C4-2B (cell line): ENCODE results near the gene L3MBTL1.

ENCODE experiments used
- H3K27ac ChIP-seq: fragments of 450-650 bp; 2 replicates; pipeline ENCODE4 v1.5.1; 2017
- ZFX ChIP-seq: fragments of 450-650 bp; IDR thresholded peaks from 2 replicates; pipeline ENCODE4 v1.6.1; 2017
- TF ChIP-seq, protein P1 (sequence below): fragments of 450-650 bp; conservative IDR thresholded peaks from 2 replicates; pipeline ENCODE4 v1.5.1; 2017; ENCODE audit warnings: mild to moderate bottlenecking

Gene L3MBTL1

DNA sequence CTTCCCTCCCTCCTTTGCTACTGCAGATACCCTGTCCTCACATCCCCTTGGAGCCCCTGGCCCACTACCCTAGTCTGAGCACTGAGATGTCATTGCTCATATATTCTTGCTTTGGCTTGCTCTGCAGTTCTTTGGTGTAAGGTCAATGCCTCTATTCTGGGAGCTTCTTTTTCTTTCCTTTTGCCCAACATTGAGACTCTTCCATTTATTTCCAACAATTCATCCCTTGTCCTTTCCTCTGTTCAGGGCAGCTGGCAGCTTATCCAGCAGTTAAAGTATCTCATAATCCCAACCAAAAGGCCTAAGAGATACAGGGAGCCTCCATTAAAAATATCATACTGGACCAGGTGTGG, 23.6 kb downstream of the L3MBTL1 start:
- H3K27ac ChIP-seq: no peak overlapping the region
- TF ChIP-seq ZFX: no peak
- TF ChIP-seq, protein P1, sequence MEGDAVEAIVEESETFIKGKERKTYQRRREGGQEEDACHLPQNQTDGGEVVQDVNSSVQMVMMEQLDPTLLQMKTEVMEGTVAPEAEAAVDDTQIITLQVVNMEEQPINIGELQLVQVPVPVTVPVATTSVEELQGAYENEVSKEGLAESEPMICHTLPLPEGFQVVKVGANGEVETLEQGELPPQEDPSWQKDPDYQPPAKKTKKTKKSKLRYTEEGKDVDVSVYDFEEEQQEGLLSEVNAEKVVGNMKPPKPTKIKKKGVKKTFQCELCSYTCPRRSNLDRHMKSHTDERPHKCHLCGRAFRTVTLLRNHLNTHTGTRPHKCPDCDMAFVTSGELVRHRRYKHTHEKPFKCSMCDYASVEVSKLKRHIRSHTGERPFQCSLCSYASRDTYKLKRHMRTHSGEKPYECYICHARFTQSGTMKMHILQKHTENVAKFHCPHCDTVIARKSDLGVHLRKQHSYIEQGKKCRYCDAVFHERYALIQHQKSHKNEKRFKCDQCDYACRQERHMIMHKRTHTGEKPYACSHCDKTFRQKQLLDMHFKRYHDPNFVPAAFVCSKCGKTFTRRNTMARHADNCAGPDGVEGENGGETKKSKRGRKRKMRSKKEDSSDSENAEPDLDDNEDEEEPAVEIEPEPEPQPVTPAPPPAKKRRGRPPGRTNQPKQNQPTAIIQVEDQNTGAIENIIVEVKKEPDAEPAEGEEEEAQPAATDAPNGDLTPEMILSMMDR: no peak

GRCh38 chr20:43532416-43533055, 25.0 kb downstream of the L3MBTL1 start:
- H3K27ac ChIP-seq: no peak overlapping the region
- TF ChIP-seq, protein P1: no peak
- TF ChIP-seq ZFX: no peak

GRCh38 chr20:43533060-43533459, 25.6 kb downstream of the L3MBTL1 start:
- H3K27ac ChIP-seq: no peak overlapping the region
- no peak for TF ChIP-seq ZFX
- TF ChIP-seq, protein P1: no peak

DNA sequence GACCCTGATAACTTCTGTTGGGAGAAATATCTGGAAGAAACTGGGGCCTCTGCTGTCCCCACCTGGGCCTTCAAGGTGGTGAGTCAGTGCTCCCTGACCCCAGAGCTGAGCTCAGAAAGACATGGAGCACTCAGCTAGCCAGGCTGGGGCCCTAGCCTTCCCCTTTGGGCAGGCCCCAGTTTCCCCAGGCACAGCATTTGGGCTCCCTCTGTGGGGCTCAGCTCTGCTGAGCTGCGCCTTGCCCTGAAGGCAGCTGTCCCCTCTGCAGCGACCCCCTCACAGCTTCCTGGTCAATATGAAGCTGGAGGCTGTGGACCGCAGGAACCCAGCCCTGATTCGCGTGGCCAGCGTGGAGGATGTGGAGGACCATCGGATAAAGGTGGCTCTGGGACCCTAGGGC, 26.5 kb downstream of the L3MBTL1 start:
- TF ChIP-seq, protein P1: no peak
- TF ChIP-seq ZFX: no peak
- no peak overlapping the region for H3K27ac ChIP-seq

DNA sequence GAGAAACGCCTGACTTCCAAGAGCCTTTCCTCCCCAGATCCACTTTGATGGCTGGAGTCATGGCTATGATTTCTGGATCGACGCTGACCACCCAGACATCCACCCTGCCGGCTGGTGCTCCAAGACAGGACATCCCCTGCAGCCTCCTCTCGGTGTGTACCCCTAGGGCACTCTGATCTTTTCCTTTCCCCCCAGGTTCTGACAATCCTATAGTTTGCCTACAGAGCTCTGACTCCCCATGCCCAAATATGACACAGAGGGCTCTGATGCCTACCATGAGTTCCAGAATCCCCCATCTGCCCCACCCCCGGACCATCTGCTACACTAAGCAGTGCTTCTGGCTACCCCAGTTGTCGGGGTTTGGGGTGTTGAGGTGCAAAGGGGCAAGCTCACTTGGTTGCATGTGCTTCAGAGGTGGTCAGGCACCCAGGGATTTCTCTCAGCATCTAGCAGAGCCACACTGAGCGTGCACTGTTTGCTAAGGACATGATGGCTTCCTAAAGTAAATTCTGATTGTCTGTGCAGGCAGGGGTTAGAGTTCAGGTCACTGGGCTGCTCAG, 27.4 kb downstream of the L3MBTL1 start:
- no peak for TF ChIP-seq ZFX
- TF ChIP-seq, protein P1: no peak
- H3K27ac ChIP-seq: no peak overlapping the region

- no peak overlapping the region for H3K27ac ChIP-seq
- TF ChIP-seq, protein P1: no peak
- TF ChIP-seq ZFX: no peak
Observed at GRCh38 chr20:43535370-43536004, 28.0 kb downstream of the L3MBTL1 start.

- H3K27ac ChIP-seq: no peak overlapping the region
- TF ChIP-seq, protein P1: no peak
- no peak for TF ChIP-seq ZFX
Observed at GRCh38 chr20:43536041-43536816, 28.7 kb downstream of the L3MBTL1 start.
